Lower leg skin (tissue), 3 donors: ENCODE data around the gene JMJD1C.

Source experiments
- POLR2A ChIP-seq, 2 donors: fragments of 450-650 bp; IDR thresholded peaks; one replicate each; pipeline ENCODE4 v1.6.1; 2016 to 2017; ENCODE audit warnings: antibody characterized with exemption in 2 of 2, mild to moderate bottlenecking in 1 of 2, moderate library complexity in 1 of 2
- TF ChIP-seq, protein P1 (sequence below), 3 donors: fragments of 450-650 bp; IDR thresholded peaks; one replicate each; pipeline ENCODE4 v1.5.1; 2016; ENCODE audit warnings: antibody characterized with exemption in 3 of 3, mild to moderate bottlenecking in 3 of 3, moderate library complexity in 2 of 3

GRCh38 chr10:63331586-63331985 is 134.2 kb downstream of the JMJD1C start:
- no peak for TF ChIP-seq POLR2A (IDR thresholded peaks at IDR 0.05)
- TF ChIP-seq, protein P1, sequence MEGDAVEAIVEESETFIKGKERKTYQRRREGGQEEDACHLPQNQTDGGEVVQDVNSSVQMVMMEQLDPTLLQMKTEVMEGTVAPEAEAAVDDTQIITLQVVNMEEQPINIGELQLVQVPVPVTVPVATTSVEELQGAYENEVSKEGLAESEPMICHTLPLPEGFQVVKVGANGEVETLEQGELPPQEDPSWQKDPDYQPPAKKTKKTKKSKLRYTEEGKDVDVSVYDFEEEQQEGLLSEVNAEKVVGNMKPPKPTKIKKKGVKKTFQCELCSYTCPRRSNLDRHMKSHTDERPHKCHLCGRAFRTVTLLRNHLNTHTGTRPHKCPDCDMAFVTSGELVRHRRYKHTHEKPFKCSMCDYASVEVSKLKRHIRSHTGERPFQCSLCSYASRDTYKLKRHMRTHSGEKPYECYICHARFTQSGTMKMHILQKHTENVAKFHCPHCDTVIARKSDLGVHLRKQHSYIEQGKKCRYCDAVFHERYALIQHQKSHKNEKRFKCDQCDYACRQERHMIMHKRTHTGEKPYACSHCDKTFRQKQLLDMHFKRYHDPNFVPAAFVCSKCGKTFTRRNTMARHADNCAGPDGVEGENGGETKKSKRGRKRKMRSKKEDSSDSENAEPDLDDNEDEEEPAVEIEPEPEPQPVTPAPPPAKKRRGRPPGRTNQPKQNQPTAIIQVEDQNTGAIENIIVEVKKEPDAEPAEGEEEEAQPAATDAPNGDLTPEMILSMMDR (IDR thresholded peaks at IDR 0.05) = no peak
